Endothelial cell of umbilical vein (primary cell): Measurements from ENCODE around the gene EPAS1. TPM values are rescaled to one million over a fixed set of nuclear protein-coding genes. Genes with fewer than 3 reads are reported as not detected.

ENCODE experiments used
- BruUV-seq: library from RNA; stranded (reverse); fragments of 400-500 nt; replicated peaks from 2 replicates; lab custom pipeline; 2021; lab: Mats Ljungman, UMichigan
- CTCF ChIA-PET: fragments of 300-600, 350-600 bp; sonication (Branson Sonifier 250); formaldehyde crosslinking; loops from one replicate; lab custom pipeline; 2021; ENCODE audit warnings: antibody characterized with exemption, inconsistent platforms; lab: Charles Lee
- POLR2A ChIA-PET: fragments of 300-600, 350-600 bp; sonication (Branson Sonifier 250); formaldehyde crosslinking; loops from one replicate; lab custom pipeline; 2021; ENCODE audit warnings: antibody characterized with exemption, inconsistent platforms; lab: Charles Lee
- DNase-seq: peaks from one replicate; pipeline ENCODE4 v3.0.0-alpha.2; 2011; ENCODE audit warnings: low read depth, low spot score
- FAIRE-seq: peaks from 2 replicates; lab custom pipeline; 2011; peaks lifted over from hg19 to GRCh38; lab: Jason Lieb, UNC
- H2AFZ ChIP-seq: 2 replicates; pipeline ENCODE4 v1.6.0; 2012; ENCODE audit warnings: low read depth, low read length, control low read depth, inconsistent platforms
- H3K27ac ChIP-seq: 2 replicates; pipeline ENCODE4 v1.5.1; 2011; ENCODE audit warnings: low read depth, mild to moderate bottlenecking, control low read depth, low read length, moderate library complexity; ENCODE audit not compliant: insufficient read depth
- H3K27me3 ChIP-seq, 2 experiments: 2 replicates each; pipeline versions ENCODE4 v1.6.0 to v1.6.1; 2011; ENCODE audit warnings: low read length in 2 of 2, mixed read lengths in 1 of 2; ENCODE audit not compliant: control insufficient read depth in 2 of 2, insufficient read depth in 2 of 2
- H3K36me3 ChIP-seq, 2 experiments: 2 replicates in 1 of 2; 3 replicates in 1 of 2; pipeline ENCODE4 v1.5.1; 2011; ENCODE audit warnings: low read length in 2 of 2, mild to moderate bottlenecking in 1 of 2, moderate library complexity in 1 of 2; ENCODE audit not compliant: control insufficient read depth in 2 of 2, insufficient read depth in 2 of 2; ENCODE audit errors: extremely low read depth in 1 of 2
- H3K4me1 ChIP-seq: 3 replicates; pipeline ENCODE4 v1.5.1; 2011; ENCODE audit warnings: mild to moderate bottlenecking, low read length; ENCODE audit not compliant: control insufficient read depth, insufficient read depth; ENCODE audit errors: extremely low read depth
- H3K4me2 ChIP-seq: 2 replicates; pipeline ENCODE4 v1.6.1; 2011; ENCODE audit warnings: low read length, control low read depth, mixed read lengths; ENCODE audit not compliant: insufficient read depth
- H3K4me3 ChIP-seq, 3 experiments: fragments of 200-600 bp in 1 of 3; sonication (generic), shearing (Covaris generic) in 1 of 3; replicated peaks in 1 of 3; 2 replicates each; pipeline ENCODE4 v1.5.1; 2011 to 2016; ENCODE audit warnings: control low read depth in 3 of 3, low read length in 3 of 3, mild to moderate bottlenecking in 2 of 3, inconsistent platforms in 1 of 3, low read depth in 1 of 3, moderate library complexity in 1 of 3; ENCODE audit not compliant: insufficient read depth in 1 of 3
- H3K79me2 ChIP-seq: 2 replicates; pipeline ENCODE4 v1.6.0; 2012; ENCODE audit warnings: low read length, inconsistent platforms; ENCODE audit not compliant: control insufficient read depth, insufficient read depth
- H3K9ac ChIP-seq: replicated peaks from 2 replicates; pipeline ENCODE3; 2011; ENCODE audit warnings: low read length, control low read depth; ENCODE audit not compliant: insufficient read depth; ENCODE audit errors: extremely low read depth
- H3K9me1 ChIP-seq: replicated peaks from 3 replicates; pipeline ENCODE4 v1.6.0; 2011; ENCODE audit warnings: mild to moderate bottlenecking, low read length; ENCODE audit not compliant: control insufficient read depth, insufficient read depth; ENCODE audit errors: extremely low read depth
- H3K9me3 ChIP-seq: replicated peaks from 2 replicates; pipeline ENCODE4 v1.5.1; 2012; ENCODE audit warnings: low read length, inconsistent platforms; ENCODE audit not compliant: control insufficient read depth, insufficient read depth
- H4K20me1 ChIP-seq: replicated peaks from 2 replicates; pipeline ENCODE3; 2011; ENCODE audit warnings: mild to moderate bottlenecking, low read length; ENCODE audit not compliant: control insufficient read depth, insufficient read depth; ENCODE audit errors: extremely low read depth
- CTCF ChIP-seq, 2 donors: IDR thresholded peaks; 1 replicate in 1 of 2; 2 replicates in 1 of 2; pipeline ENCODE4 v1.5.1; 2011; ENCODE audit warnings: low read length in 2 of 2, mild to moderate bottlenecking in 2 of 2, moderate library complexity in 2 of 2, control low read depth in 1 of 2, inconsistent platforms in 1 of 2, low read depth in 1 of 2; ENCODE audit not compliant: insufficient read depth in 1 of 2; ENCODE audit errors: extremely low read depth in 1 of 2
- EZH2 ChIP-seq: IDR thresholded peaks from 2 replicates; pipeline ENCODE4 v1.6.1; 2012; ENCODE audit warnings: borderline replicate concordance, low read depth, mild to moderate bottlenecking, moderate library complexity, low read length, inconsistent platforms; ENCODE audit not compliant: severe bottlenecking
- FOS ChIP-seq: IDR thresholded peaks from 2 replicates; pipeline ENCODE4 v1.6.1; 2011; ENCODE audit warnings: mild to moderate bottlenecking, low read length, moderate library complexity, borderline replicate concordance; ENCODE audit not compliant: insufficient read depth
- GATA2 ChIP-seq: IDR thresholded peaks from 2 replicates; pipeline ENCODE4 v1.7.0; 2011; ENCODE audit warnings: low read depth, mild to moderate bottlenecking, moderate library complexity, mixed read lengths, low read length; ENCODE audit not compliant: insufficient read length, insufficient read depth
- JUN ChIP-seq: IDR thresholded peaks from 2 replicates; pipeline ENCODE4 v1.6.1; 2011; ENCODE audit warnings: borderline replicate concordance, low read depth; ENCODE audit not compliant: insufficient read length, insufficient read depth
- MYC ChIP-seq: IDR thresholded peaks from one replicate; pipeline ENCODE4 v1.6.1; 2011; ENCODE audit warnings: mild to moderate bottlenecking, low read depth, low read length
- POLR2A ChIP-seq: IDR thresholded peaks from 2 replicates; pipeline ENCODE4 v1.6.1; 2012; ENCODE audit warnings: low read depth, mild to moderate bottlenecking, control low read depth, low read length
- POLR2AphosphoS5 ChIP-seq: IDR thresholded peaks from 2 replicates; pipeline ENCODE4 v1.6.1; 2012; ENCODE audit warnings: low read depth, mild to moderate bottlenecking, control low read depth, low read length, moderate library complexity; ENCODE audit not compliant: insufficient read depth
- dilution Hi-C: fragments of 300-500 bp; cut with MboI; formaldehyde crosslinking; loops from one replicate; pipeline ENCODE4 v1.15.0; 2019; ENCODE audit warnings: low sequenced_read_pairs; ENCODE audit not compliant: extremely low pct_ligation_motif_present
- intact Hi-C: fragments of 100-400 bp; cut with micrococcal nuclease; formaldehyde crosslinking; loops from one replicate; pipeline ENCODE4 v1.10.0; 2022
- polyA plus RNA-seq, 4 experiments: library from polyadenylated mRNA; depleted of rRNA in 3 of 4; stranded (reverse) in 3 of 4; unstranded in 1 of 4; fragments of >200 nt; gene quantifications; 2 replicates each; pipeline versions ENCODE4 v1.2.1 to v1.2.3, GENCODE V29; 2011 to 2012; ENCODE audit warnings: missing spikeins in 1 of 4
- total RNA-seq: library from RNA; stranded (reverse); gene quantifications from 2 replicates; pipeline ENCODE4 v1.2.3, GENCODE V29; 2021
- TF ChIP-seq, protein P1 (sequence below): IDR thresholded peaks from 2 replicates; pipeline ENCODE4 v1.6.1; 2011; ENCODE audit not compliant: insufficient read depth, insufficient read length

Gene EPAS1
- total and polyA plus RNA-seq, 2 donors (not counting 3 experiments of a cell fraction or from before 2014, with no cell fraction given): 229 to 374 TPM

DNA sequence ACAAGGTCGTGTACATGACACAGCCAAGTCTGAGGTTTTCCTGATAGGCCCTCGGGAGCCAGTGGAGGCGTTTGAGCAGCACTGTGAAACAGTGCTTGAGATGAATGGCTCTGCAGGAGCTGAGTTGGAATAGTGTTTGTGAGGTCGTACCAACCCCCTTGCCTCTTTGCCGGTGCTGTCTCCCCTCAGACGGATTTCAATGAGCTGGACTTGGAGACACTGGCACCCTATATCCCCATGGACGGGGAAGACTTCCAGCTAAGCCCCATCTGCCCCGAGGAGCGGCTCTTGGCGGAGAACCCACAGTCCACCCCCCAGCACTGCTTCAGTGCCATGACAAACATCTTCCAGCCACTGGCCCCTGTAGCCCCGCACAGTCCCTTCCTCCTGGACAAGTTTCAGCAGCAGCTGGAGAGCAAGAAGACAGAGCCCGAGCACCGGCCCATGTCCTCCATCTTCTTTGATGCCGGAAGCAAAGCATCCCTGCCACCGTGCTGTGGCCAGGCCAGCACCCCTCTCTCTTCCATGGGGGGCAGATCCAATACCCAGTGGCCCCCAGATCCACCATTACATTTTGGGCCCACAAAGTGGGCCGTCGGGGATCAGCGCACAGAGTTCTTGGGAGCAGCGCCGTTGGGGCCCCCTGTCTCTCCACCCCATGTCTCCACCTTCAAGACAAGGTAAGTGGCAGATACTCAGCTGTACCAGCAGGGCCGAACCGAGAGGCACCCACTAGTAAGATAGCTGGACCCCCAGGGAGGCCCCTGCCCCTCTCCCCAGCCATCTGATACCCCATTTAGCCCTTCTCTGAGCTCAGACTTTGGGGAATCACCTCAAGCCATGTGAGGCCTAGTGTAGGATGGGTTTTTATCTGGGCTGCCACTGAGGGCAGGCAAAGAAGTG lies 83.1 kb downstream of the EPAS1 start:
- no peak overlapping the region for H3K27ac ChIP-seq
- H3K27me3 ChIP-seq: no peaks in the 10 kb centered on the region
- FAIRE-seq (no peak), DNase-seq (no peak)
- H3K4me2 ChIP-seq: no peak overlapping the region
- H4K20me1 ChIP-seq: no peaks in the 10 kb centered on the region
- H3K9ac ChIP-seq: no peak overlapping the region
- H3K4me1 ChIP-seq: no peaks in the 10 kb centered on the region
- TF ChIP-seq FOS: no peak
- TF ChIP-seq CTCF (IDR thresholded peaks at IDR 0.05; ENCODE audit: extremely low read depth in 1 of 2, insufficient read depth in 1 of 2, low read depth in 1 of 2, low read length in 2 of 2): no peak
- no peak for TF ChIP-seq POLR2A
- no peak for TF ChIP-seq JUN
- no peak for TF ChIP-seq GATA2
- TF ChIP-seq MYC: no peak
- TF ChIP-seq, protein P1, sequence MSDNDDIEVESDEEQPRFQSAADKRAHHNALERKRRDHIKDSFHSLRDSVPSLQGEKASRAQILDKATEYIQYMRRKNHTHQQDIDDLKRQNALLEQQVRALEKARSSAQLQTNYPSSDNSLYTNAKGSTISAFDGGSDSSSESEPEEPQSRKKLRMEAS: no peak
- TF ChIP-seq EZH2: no peak
- no peak for TF ChIP-seq POLR2AphosphoS5
- peaks cover 43 to 83% of the 10 kb centered on the region in 2 experiments for H3K36me3 ChIP-seq
- POLR2A ChIA-PET: no interaction called here
- CTCF ChIA-PET: interaction anchor here (2.0 kb wide), 1 partner anchor 369 kb away, joined by 6 read pairs; no protein-coding TSS in a partner anchor
- no peaks in the 10 kb centered on the region for H3K9me3 ChIP-seq
- dilution Hi-C loops (no loop called here), intact Hi-C loops (no loop called here)
- no peak overlapping the region for H3K4me3 ChIP-seq
- H2AFZ ChIP-seq: no peak overlapping the region
- no peaks in the 10 kb centered on the region for H3K79me2 ChIP-seq
- no peaks in the 10 kb centered on the region for H3K9me1 ChIP-seq
- BruUV-seq: no TSS peak
